Ishikawa (cell line): ENCODE data around the gene GDF10.

Source experiments
- CEBPB ChIP-seq: IDR thresholded peaks from 2 replicates; pipeline ENCODE4 v1.6.1; 2012
- CREB1 ChIP-seq: IDR thresholded peaks from 2 replicates; pipeline ENCODE4 v1.6.1; 2012; ENCODE audit warnings: low read depth
- EGR1 ChIP-seq: IDR thresholded peaks from 2 replicates; pipeline ENCODE4 v1.6.1; 2012
- EP300 ChIP-seq: IDR thresholded peaks from 2 replicates; pipeline ENCODE4 v1.6.1; 2012; ENCODE audit warnings: borderline replicate concordance
- FOXM1 ChIP-seq: IDR thresholded peaks from 2 replicates; pipeline ENCODE4 v1.6.1; 2012; ENCODE audit warnings: low read depth, borderline replicate concordance
- NFIC ChIP-seq: IDR thresholded peaks from 2 replicates; pipeline ENCODE4 v1.6.1; 2012
- RAD21 ChIP-seq: IDR thresholded peaks from 2 replicates; pipeline ENCODE4 v1.6.1; 2012; ENCODE audit warnings: low read depth
- REST ChIP-seq: IDR thresholded peaks from 2 replicates; pipeline ENCODE4 v1.6.1; 2012; ENCODE audit warnings: low read depth, mild to moderate bottlenecking
- TAF1 ChIP-seq: IDR thresholded peaks from 2 replicates; pipeline ENCODE4 v1.6.1; 2012; ENCODE audit warnings: low read depth, mild to moderate bottlenecking
- TCF12 ChIP-seq: IDR thresholded peaks from 2 replicates; pipeline ENCODE4 v1.6.1; 2012; ENCODE audit warnings: low read depth
- TEAD4 ChIP-seq: IDR thresholded peaks from 2 replicates; pipeline ENCODE4 v1.6.1; 2012
- YY1 ChIP-seq: IDR thresholded peaks from 2 replicates; pipeline ENCODE4 v1.6.1; 2012; ENCODE audit warnings: low read depth
- ZBTB7A ChIP-seq: IDR thresholded peaks from 2 replicates; pipeline ENCODE4 v1.6.1; 2012; ENCODE audit warnings: low read depth
- TF ChIP-seq, protein P1 (sequence below): IDR thresholded peaks from 2 replicates; pipeline ENCODE4 v1.6.1; 2012
- TF ChIP-seq, protein P2 (sequence below): IDR thresholded peaks from 2 replicates; pipeline ENCODE4 v1.6.1; 2012

Gene GDF10

DNA sequence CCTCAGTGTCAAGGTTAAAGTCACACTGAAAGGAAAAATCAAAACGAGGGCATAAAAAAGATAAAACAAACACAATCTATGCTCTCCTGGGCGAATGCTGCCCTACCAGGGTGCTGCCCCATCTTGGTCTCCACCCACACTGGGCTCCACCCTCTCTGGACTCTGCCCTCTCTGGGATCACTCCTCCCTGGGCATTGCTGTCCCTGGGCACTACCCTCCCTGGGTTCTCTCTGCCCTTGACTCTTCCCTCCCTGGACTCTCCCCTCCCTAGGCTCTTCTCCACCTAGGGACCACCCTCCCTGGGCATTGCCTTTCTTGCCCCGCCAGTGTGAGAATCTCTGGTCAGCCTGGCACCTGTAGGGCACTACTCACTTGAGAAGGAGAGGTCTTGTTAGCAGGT is 30.8 kb downstream of the GDF10 start:
- TF ChIP-seq, protein P1, sequence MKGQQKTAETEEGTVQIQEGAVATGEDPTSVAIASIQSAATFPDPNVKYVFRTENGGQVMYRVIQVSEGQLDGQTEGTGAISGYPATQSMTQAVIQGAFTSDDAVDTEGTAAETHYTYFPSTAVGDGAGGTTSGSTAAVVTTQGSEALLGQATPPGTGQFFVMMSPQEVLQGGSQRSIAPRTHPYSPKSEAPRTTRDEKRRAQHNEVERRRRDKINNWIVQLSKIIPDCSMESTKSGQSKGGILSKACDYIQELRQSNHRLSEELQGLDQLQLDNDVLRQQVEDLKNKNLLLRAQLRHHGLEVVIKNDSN = no peak
- TF ChIP-seq, protein P2, sequence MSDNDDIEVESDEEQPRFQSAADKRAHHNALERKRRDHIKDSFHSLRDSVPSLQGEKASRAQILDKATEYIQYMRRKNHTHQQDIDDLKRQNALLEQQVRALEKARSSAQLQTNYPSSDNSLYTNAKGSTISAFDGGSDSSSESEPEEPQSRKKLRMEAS = no peak
- TF ChIP-seq YY1 = no peak
- TF ChIP-seq TEAD4 = no peak
- no peak for TF ChIP-seq REST
- no peak for TF ChIP-seq ZBTB7A
- no peak for TF ChIP-seq FOXM1
- TF ChIP-seq CREB1 = no peak
- no peak for TF ChIP-seq RAD21
- TF ChIP-seq CEBPB = no peak

GRCh38 chr10:47331491-47331890 is 31.5 kb downstream of the GDF10 start:
- TF ChIP-seq, protein P2 = no peak
- no peak for TF ChIP-seq NFIC
- no peak for TF ChIP-seq CREB1
- TF ChIP-seq FOXM1 = no peak
- TF ChIP-seq, protein P1 = no peak
- no peak for TF ChIP-seq EGR1
- TF ChIP-seq TEAD4 = no peak
- no peak for TF ChIP-seq RAD21
- TF ChIP-seq EP300 = no peak
- no peak for TF ChIP-seq ZBTB7A
- no peak for TF ChIP-seq CEBPB
- no peak for TF ChIP-seq TCF12
- TF ChIP-seq TAF1 = no peak

DNA sequence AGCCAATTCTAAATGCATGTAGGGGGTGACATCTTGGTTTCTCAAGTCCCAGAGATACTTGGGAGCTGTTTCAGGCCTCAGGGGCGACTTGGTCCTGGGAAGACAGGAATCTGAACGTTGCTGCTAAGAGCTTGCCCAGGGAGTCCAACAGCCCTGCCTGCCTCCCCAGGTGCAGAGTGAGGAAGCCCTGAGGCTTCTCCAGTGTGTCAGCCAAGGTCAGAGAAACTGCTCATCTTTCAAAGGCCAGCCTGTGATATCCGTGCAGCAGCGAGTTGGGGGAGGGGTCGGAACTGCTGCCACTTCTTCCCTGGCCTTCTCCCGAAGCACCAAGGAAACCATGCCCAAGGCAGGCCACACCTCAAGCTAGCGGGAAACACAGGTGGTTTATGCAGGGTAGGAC is 32.0 kb downstream of the GDF10 start:
- TF ChIP-seq ZBTB7A = no peak
- TF ChIP-seq NFIC = no peak
- TF ChIP-seq, protein P2 = no peak
- TF ChIP-seq EP300 = no peak
- TF ChIP-seq RAD21 = no peak
- TF ChIP-seq CEBPB = no peak
- no peak for TF ChIP-seq TCF12
- no peak for TF ChIP-seq TAF1
- no peak for TF ChIP-seq TEAD4
- TF ChIP-seq REST = no peak

DNA sequence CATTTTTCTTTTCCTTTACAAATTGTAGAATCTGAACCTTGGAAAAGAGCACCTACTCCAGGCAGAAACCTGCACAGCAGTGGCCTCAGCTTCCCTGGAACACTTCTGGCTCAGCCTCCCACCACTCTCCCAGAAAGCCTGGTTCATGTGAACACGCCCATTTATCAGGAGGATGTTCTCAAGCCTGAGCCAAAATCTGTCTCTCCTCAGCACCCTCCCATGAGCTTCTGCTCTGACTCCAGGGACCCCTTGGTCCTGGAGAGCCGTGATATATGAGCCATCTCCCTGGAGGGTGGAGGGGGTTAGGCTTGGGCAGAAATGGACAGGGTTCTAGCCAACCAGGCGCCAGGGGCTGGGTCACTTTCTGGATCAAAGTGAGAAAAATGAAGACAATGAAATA is 32.4 kb downstream of the GDF10 start:
- TF ChIP-seq RAD21 = no peak
- TF ChIP-seq, protein P1 = no peak
- no peak for TF ChIP-seq FOXM1
- no peak for TF ChIP-seq EP300
- TF ChIP-seq TEAD4 = no peak
- TF ChIP-seq, protein P2 = no peak
- no peak for TF ChIP-seq CEBPB
- TF ChIP-seq YY1 = no peak
- no peak for TF ChIP-seq CREB1
- TF ChIP-seq EGR1 = no peak
- no peak for TF ChIP-seq REST
- TF ChIP-seq NFIC = no peak
